GM23338 (cell line): ENCODE data around the gene TDP2. TPM values are rescaled to one million over a fixed set of nuclear protein-coding genes. Genes with fewer than 3 reads are reported as not detected.
A peak's percentile ranks its signal among the peaks of the same experiment; 100 is the strongest.

ENCODE experiments used
- ATAC-seq: fragments of 200-7000 bp; cut with Tn5 transposase; 3 replicates; pipeline ENCODE4 v1.9.1; 2020
- DNase-seq: peaks from one replicate; pipeline ENCODE4 v3.0.0-alpha.2; 2015; ENCODE audit warnings: low spot score
- H2AFZ ChIP-seq: fragments of 200-600 bp; sonication (generic); 2 replicates; pipeline ENCODE4 v1.8.0; 2016; ENCODE audit warnings: antibody characterized with exemption, mild to moderate bottlenecking, moderate library complexity
- H3F3A ChIP-seq: fragments of 200-600 bp; sonication (generic); replicated peaks from 2 replicates; pipeline ENCODE4 v1.8.0; 2017; ENCODE audit warnings: antibody characterized with exemption, mixed run types, low read depth
- H3K27ac ChIP-seq: fragments of 200-600 bp; sonication (generic); 2 replicates; pipeline ENCODE4 v1.6.1; 2016; ENCODE audit warnings: low read depth
- H3K27me3 ChIP-seq: fragments of 200-600 bp; sonication (generic); 2 replicates; pipeline ENCODE4 v1.8.0; 2016; ENCODE audit warnings: mild to moderate bottlenecking, mixed run types, moderate library complexity; ENCODE audit not compliant: insufficient read depth
- H3K36me3 ChIP-seq: fragments of 200-600 bp; sonication (generic); 2 replicates; pipeline ENCODE4 v1.8.0; 2016; ENCODE audit warnings: mild to moderate bottlenecking; ENCODE audit not compliant: insufficient read depth
- H3K4me1 ChIP-seq: fragments of 200-600 bp; sonication (generic); 2 replicates; pipeline ENCODE4 v1.8.0; 2016; ENCODE audit warnings: mild to moderate bottlenecking, moderate library complexity; ENCODE audit not compliant: insufficient read depth
- H3K4me2 ChIP-seq: fragments of 200-600 bp; sonication (generic); 2 replicates; pipeline ENCODE4 v1.7.1; 2017; ENCODE audit warnings: mixed run types
- H3K4me3 ChIP-seq: fragments of 200-600 bp; sonication (generic); 2 replicates; pipeline ENCODE4 v1.6.1; 2016; ENCODE audit warnings: mixed run types
- H3K79me2 ChIP-seq: fragments of 200-600 bp; sonication (generic); replicated peaks from 2 replicates; pipeline ENCODE4 v1.8.0; 2017; ENCODE audit warnings: mild to moderate bottlenecking; ENCODE audit not compliant: insufficient read depth
- H3K9me2 ChIP-seq: fragments of 200-600 bp; sonication (generic); 2 replicates; pipeline ENCODE4 v1.8.0; 2017; ENCODE audit not compliant: insufficient read depth
- H4K20me1 ChIP-seq: fragments of 200-600 bp; sonication (generic); replicated peaks from 2 replicates; pipeline ENCODE4 v1.8.0; 2017; ENCODE audit warnings: mild to moderate bottlenecking; ENCODE audit not compliant: insufficient read depth
- H3K27ac Mint-ChIP-seq: 2 replicates; pipeline ENCODE4 v1.8.0; 2020; ENCODE audit warnings: inconsistent platforms, mild to moderate bottlenecking, moderate library complexity, mixed read lengths
- H3K27me3 Mint-ChIP-seq: 3 replicates; pipeline ENCODE4 v1.8.0; 2022; ENCODE audit warnings: low read depth, mild to moderate bottlenecking, moderate library complexity, mixed read lengths, inconsistent platforms; ENCODE audit not compliant: insufficient read depth, poor library complexity
- H3K36me3 Mint-ChIP-seq: 3 replicates; pipeline ENCODE4 v1.8.0; 2021; ENCODE audit warnings: low read depth, mild to moderate bottlenecking, inconsistent platforms, moderate library complexity, mixed read lengths
- H3K4me1 Mint-ChIP-seq: 3 replicates; pipeline ENCODE4 v1.8.0; 2020; ENCODE audit warnings: mild to moderate bottlenecking, inconsistent platforms, mixed read lengths
- H3K4me3 Mint-ChIP-seq: 3 replicates; pipeline ENCODE4 v1.8.0; 2021; ENCODE audit warnings: moderate library complexity, mild to moderate bottlenecking, inconsistent platforms, mixed read lengths
- H3K9me3 Mint-ChIP-seq: 3 replicates; pipeline ENCODE4 v1.8.0; 2020; ENCODE audit warnings: moderate library complexity, mild to moderate bottlenecking, inconsistent platforms, mixed read lengths
- CTCF ChIP-seq, 2 experiments: fragments of 200-600 bp in 1 of 2; sonication (generic) in 1 of 2; conservative IDR thresholded peaks; 2 replicates each; pipeline versions ENCODE4 v1.5.1 to v1.6.1; 2016 to 2017; ENCODE audit warnings: antibody characterized with exemption in 2 of 2, low read depth in 2 of 2, mild to moderate bottlenecking in 2 of 2, moderate library complexity in 1 of 2
- ETS1 ChIP-seq: IDR thresholded peaks from 2 replicates; pipeline ENCODE4 v1.6.1; 2016; ENCODE audit warnings: antibody characterized with exemption
- NANOG ChIP-seq: IDR thresholded peaks from 2 replicates; pipeline ENCODE4 v1.6.1; 2016; ENCODE audit warnings: antibody characterized with exemption, borderline replicate concordance
- ZNF462 ChIP-seq: fragments of 250-450 bp; sonication (Bioruptor Pico); IDR thresholded peaks from 2 replicates; pipeline ENCODE4 v1.5.0; 2020; ENCODE audit warnings: mild to moderate bottlenecking, moderate library complexity
- polyA plus RNA-seq: library from polyadenylated mRNA; unstranded; fragments of >200 nt; fragmentation: Nextera tagmentation; extraction: Ambion mirVana; gene quantifications from 2 replicates; pipeline ENCODE4 v1.2.1, GENCODE V29; 2016
- total RNA-seq: library from RNA; depleted of rRNA; stranded (reverse); fragments of >200 nt; shearing (Covaris generic); gene quantifications from 2 replicates; pipeline ENCODE4 v1.2.3, GENCODE V29; 2014

The TDP2 gene
- total and polyA plus RNA-seq, 2 experiments from 2014 or later = 46.8 to 47.8 TPM

- Histone ChIP-seq H3F3A (peaks cover 1% of the 10 kb centered on the region; the same call in 1 of the 2 replicates), H3K79me2 (peaks cover 13% of the 10 kb centered on the region), H2AFZ (no peak overlapping the region), H3K4me2 (no peak overlapping the region), H3K36me3 (no peaks in the 10 kb centered on the region; the same call in 1 of the 2 replicates), H3K27ac (no peak overlapping the region), H4K20me1 (no peaks in the 10 kb centered on the region; the same call in 1 of the 2 replicates), H3K27me3 (no peaks in the 10 kb centered on the region), H3K4me1 (peaks cover 1% of the 10 kb centered on the region), H3K4me3 (no peak overlapping the region), H3K9me2 (no peaks in the 10 kb centered on the region)
- TF ChIP-seq NANOG (no peak), ETS1 (no peak), ZNF462 (no peak), CTCF (conservative IDR thresholded peaks at IDR 0.05; ENCODE audit: low read depth in 2 of 2) (no peak)
- Mint-ChIP-seq H3K4me3 (no peak overlapping the region), H3K4me1 (peaks cover 17% of the 10 kb centered on the region), H3K27me3 (no peaks in the 10 kb centered on the region), H3K9me3 (no peaks in the 10 kb centered on the region), H3K27ac (peak overlapping the region; percentile 60; the same call in 1 of the 2 replicates), H3K36me3 (peaks cover 17% of the 10 kb centered on the region)
- ATAC-seq = no peak
- no peak for DNase-seq
Measured at GRCh38 chr6:24689964-24690363, 23.3 kb upstream of the TDP2 start.
